KBM-7 (cell line): ENCODE measurements around the gene MSLN.
"Not testable (repeated sequence)": the region's sequence is repeated elsewhere in the genome, so short reads cannot be mapped to it uniquely, and the experiment has no call there.

Source experiments
- DNase-seq: peaks from one replicate; pipeline ENCODE4 v3.0.0-alpha.2; 2015
- in situ Hi-C: fragments of 300-500 bp; cut with MboI; formaldehyde crosslinking; loops from 2 replicates; pipeline ENCODE4 v1.14.3; 2020; ENCODE audit warnings: low sequenced_read_pairs, low pct_unique_long_range_greater_than_20kb, mixed read lengths

The MSLN gene

GRCh38 chr16:733382-734207, 26.9 kb upstream of the MSLN start:
- no peak for DNase-seq
- in situ Hi-C loops = no loop called here

- in situ Hi-C loops = no loop called here
- DNase-seq = no peak
Observed at GRCh38 chr16:734208-734980, 26.1 kb upstream of the MSLN start.

GRCh38 chr16:734981-735881, 25.3 kb upstream of the MSLN start:
- no peak for DNase-seq
- in situ Hi-C loops = no loop called here

GRCh38 chr16:735982-736453, 24.5 kb upstream of the MSLN start:
- no peak for DNase-seq
- in situ Hi-C loops = no loop called here

DNA sequence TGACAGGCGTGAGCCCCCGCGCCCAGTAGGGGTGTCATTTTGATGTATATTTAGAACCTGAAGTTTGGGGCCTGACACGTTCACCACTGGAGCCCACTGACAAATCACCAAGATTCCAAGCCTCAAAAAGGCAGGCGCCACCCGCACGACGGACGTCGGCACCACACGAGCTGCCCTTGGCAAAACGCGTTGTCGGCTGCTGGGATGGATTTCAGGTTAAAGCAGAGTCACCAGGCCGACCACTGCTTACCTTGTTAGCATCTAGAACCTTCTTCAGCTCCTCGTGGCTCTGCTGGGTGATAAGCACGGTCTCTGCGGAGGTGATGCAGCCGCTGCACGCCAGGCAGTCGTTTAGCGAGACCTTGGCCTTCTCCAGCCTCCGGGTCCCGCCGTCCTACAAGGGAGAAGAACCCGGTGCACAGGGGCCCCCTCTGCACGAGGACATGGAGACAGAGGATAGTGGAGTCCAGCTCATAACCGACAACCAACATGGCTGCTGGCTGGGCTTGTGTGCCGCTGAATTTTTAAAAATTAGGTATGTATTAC, 23.5 kb upstream of the MSLN start:
- in situ Hi-C loops = no loop called here
- no peak for DNase-seq

- no peak for DNase-seq
- in situ Hi-C loops = no loop called here
Observed at GRCh38 chr16:739560-740458, 20.7 kb upstream of the MSLN start.

GRCh38 chr16:740459-740763, 20.1 kb upstream of the MSLN start:
- no peak for DNase-seq
- in situ Hi-C loops = no loop called here

- in situ Hi-C loops = no loop called here
- DNase-seq = peak; percentile 89
Observed at GRCh38 chr16:740764-741505, 19.6 kb upstream of the MSLN start, which contains the start of gene CIAO3. CIAO3 (minus strand) TSS chr16:740997; CDS start chr16:740985, 12 bp downstream.

- no peak for DNase-seq
- in situ Hi-C loops = no loop called here
Observed at GRCh38 chr16:741986-742629, 18.4 kb upstream of the MSLN start.

- DNase-seq, in situ Hi-C loops: not testable (repeated sequence)
Observed at GRCh38 chr16:742894-743293, 17.6 kb upstream of the MSLN start.

GRCh38 chr16:743794-744500, 16.6 kb upstream of the MSLN start:
- in situ Hi-C loops = no loop called here
- no peak for DNase-seq

GRCh38 chr16:745739-746138, 14.8 kb upstream of the MSLN start:
- DNase-seq = no peak
- in situ Hi-C loops = no loop called here

- in situ Hi-C loops = no loop called here
- DNase-seq = no peak
Observed at GRCh38 chr16:746637-747036, 13.9 kb upstream of the MSLN start.

- no peak for DNase-seq
- in situ Hi-C loops = no loop called here
Observed at GRCh38 chr16:747978-748746, 12.4 kb upstream of the MSLN start.

DNA sequence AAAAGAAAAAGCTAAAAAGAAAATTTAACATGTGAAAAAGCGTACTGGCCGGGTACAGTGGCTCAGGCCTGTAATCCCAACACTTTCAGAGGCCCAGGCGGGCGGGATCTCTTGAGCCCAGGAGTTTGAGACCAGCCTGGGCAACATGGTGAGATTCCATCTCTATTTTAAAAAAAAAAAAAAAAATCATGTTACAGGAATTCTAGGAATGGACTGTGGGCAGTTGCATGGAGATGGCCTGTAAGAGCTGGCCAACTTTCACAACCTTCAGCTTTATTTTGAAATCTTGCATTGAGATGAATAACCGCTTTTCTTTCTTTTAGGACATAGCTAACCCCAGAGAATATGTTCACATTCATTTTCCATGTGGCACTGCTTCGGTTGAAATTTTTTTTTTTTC, 11.5 kb upstream of the MSLN start:
- DNase-seq = no peak
- in situ Hi-C loops = no loop called here

GRCh38 chr16:750485-750884, 10.0 kb upstream of the MSLN start:
- DNase-seq = no peak
- in situ Hi-C loops = no loop called here
